ENCODE measurements around the gene ZNF343. TPM values are rescaled to one million over a fixed set of nuclear protein-coding genes. Genes with fewer than 3 reads are reported as not detected.

The ZNF343 gene
- total RNA-seq, 1 experiment from 2014 or later: 13.8 TPM

DNA sequence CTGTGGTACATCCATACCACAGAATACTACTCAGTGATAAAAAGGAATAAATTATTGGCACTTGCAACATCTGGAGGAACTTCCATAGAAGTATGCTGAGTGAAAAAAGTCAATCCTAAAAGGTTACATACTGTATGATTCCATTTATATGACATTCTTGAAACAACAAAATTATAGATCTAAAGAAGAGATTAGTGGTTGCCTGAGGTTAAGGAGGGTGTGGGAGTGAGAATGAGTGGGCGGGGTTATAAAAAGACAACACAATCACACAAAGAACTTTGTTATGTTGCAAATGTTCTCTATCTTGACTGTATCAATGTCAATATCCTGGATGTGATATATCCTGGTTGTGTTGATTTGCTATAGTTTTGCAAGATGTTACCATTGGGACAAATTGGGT is 59.3 kb downstream of the ZNF343 start:
- Histone ChIP-seq H3K27ac (ENCODE audit: low read depth, low read length, poor library complexity, severe bottlenecking) (no peak overlapping the region), H3K9me3 (ENCODE audit: low read depth, low read length, poor library complexity, severe bottlenecking) (no peaks in the 10 kb centered on the region), H3K36me3 (ENCODE audit: insufficient read depth, low read length, poor library complexity, severe bottlenecking) (no peaks in the 10 kb centered on the region), H3K4me3 (ENCODE audit: low read depth, low read length, poor library complexity, severe bottlenecking) (no peak overlapping the region), H3K4me1 (ENCODE audit: insufficient read depth, low read length, poor library complexity, severe bottlenecking) (no peaks in the 10 kb centered on the region), H3K27me3 (replicated peaks; ENCODE audit: insufficient read depth, low read depth, low read length, poor library complexity) (no peaks in the 10 kb centered on the region)
- ChIA-PET CTCF (no interaction called here), POLR2A (ENCODE audit: low non-redundant PET) (no interaction called here)
- intact Hi-C loops (cut with micrococcal nuclease; ENCODE audit: unreplicated experiment): no loop called here
- TF ChIP-seq, protein P1, sequence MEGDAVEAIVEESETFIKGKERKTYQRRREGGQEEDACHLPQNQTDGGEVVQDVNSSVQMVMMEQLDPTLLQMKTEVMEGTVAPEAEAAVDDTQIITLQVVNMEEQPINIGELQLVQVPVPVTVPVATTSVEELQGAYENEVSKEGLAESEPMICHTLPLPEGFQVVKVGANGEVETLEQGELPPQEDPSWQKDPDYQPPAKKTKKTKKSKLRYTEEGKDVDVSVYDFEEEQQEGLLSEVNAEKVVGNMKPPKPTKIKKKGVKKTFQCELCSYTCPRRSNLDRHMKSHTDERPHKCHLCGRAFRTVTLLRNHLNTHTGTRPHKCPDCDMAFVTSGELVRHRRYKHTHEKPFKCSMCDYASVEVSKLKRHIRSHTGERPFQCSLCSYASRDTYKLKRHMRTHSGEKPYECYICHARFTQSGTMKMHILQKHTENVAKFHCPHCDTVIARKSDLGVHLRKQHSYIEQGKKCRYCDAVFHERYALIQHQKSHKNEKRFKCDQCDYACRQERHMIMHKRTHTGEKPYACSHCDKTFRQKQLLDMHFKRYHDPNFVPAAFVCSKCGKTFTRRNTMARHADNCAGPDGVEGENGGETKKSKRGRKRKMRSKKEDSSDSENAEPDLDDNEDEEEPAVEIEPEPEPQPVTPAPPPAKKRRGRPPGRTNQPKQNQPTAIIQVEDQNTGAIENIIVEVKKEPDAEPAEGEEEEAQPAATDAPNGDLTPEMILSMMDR (conservative IDR thresholded peaks at IDR 0.05; ENCODE audit: low read depth, low read length): no peak
- no peak for TF ChIP-seq EZH2 (IDR thresholded peaks at IDR 0.05; ENCODE audit: borderline replicate concordance, low read depth, low read length, poor library complexity, severe bottlenecking)
- no TSS peak for BruUV-seq (replicated peaks)
- DNase-seq (ENCODE audit: low spot score): no peak

DNA sequence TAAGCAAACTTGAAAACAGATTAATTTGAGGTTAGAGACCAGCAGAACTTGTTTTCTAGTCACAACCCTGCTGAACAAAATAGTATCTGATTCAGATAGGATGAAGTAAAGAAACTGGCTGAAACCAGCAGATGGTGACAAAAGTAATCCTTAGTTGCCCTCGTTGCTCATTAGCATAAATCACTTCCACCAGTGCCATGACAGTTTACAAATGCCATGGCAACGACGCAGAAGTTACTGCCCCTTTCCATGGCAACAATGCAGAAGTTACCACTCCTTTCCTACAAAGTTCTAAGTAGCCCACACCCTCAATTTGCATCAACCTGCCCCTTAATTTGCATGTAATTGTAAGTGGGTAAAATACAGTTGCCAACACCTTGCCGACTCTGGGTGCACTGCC is 61.9 kb downstream of the ZNF343 start:
- CTCF ChIA-PET: no interaction called here
- Histone ChIP-seq H3K27ac (ENCODE audit: low read depth, low read length, poor library complexity, severe bottlenecking) (no peak overlapping the region), H3K36me3 (ENCODE audit: insufficient read depth, low read length, poor library complexity, severe bottlenecking) (no peaks in the 10 kb centered on the region), H3K4me1 (ENCODE audit: insufficient read depth, low read length, poor library complexity, severe bottlenecking) (no peaks in the 10 kb centered on the region), H3K4me3 (ENCODE audit: low read depth, low read length, poor library complexity, severe bottlenecking) (no peak overlapping the region), H3K27me3 (replicated peaks; ENCODE audit: insufficient read depth, low read depth, low read length, poor library complexity) (no peaks in the 10 kb centered on the region), H3K9me3 (ENCODE audit: low read depth, low read length, poor library complexity, severe bottlenecking) (no peaks in the 10 kb centered on the region)
- POLR2A ChIA-PET (ENCODE audit: low non-redundant PET): no interaction called here
- DNase-seq (ENCODE audit: low spot score): no peak
- intact Hi-C loops (cut with micrococcal nuclease; ENCODE audit: unreplicated experiment): no loop called here
- TF ChIP-seq, protein P1 (conservative IDR thresholded peaks at IDR 0.05; ENCODE audit: low read depth, low read length): no peak
- TF ChIP-seq EZH2 (IDR thresholded peaks at IDR 0.05; ENCODE audit: borderline replicate concordance, low read depth, low read length, poor library complexity, severe bottlenecking): no peak
- BruUV-seq (replicated peaks): no TSS peak

Other genes with a start within 250 kb of the ZNF343 start
- gene TGM3, start 212.9 kb downstream of the ZNF343 start, total RNA-seq (2021): 0.11 TPM in 1 of 2 replicates, not detected in the other
- not detected in 2 replicates for gene TGM6, start 128.0 kb downstream of the ZNF343 start, total RNA-seq (2021)
- 493 and 522 TPM in 2 replicates for gene SNRPB, start 38.1 kb downstream of the ZNF343 start, total RNA-seq (2021)
- not detected in 2 replicates for gene TMC2, start 27.7 kb upstream of the ZNF343 start, total RNA-seq (2021)
- gene NOP56, start 143.7 kb upstream of the ZNF343 start, total RNA-seq (2021): 607 and 704 TPM in 2 replicates
- 135 and 146 TPM in 2 replicates for gene IDH3B, start 155.3 kb upstream of the ZNF343 start, total RNA-seq (2021)
- 0.52 and 1.2 TPM in 2 replicates for gene EBF4, start 183.9 kb upstream of the ZNF343 start, total RNA-seq (2021)

All from A673 (cell line).